OCI-LY7 (cell line): ENCODE data around the gene CD99. TPM values are rescaled to one million over a fixed set of nuclear protein-coding genes. Genes with fewer than 3 reads are reported as not detected.

Experiments
- BruUV-seq: library from RNA; stranded (reverse); fragments of 400-500 nt; replicated peaks from 2 replicates; lab custom pipeline; 2021; lab: Mats Ljungman, UMichigan
- CTCF ChIA-PET: fragments of 300-600 bp; sonication (Branson Sonifier 250); formaldehyde crosslinking; loops from one replicate; lab custom pipeline; 2022; ENCODE audit warnings: antibody characterized with exemption; ENCODE audit not compliant: unreplicated experiment; lab: Charles Lee
- POLR2A ChIA-PET: fragments of 300-600 bp; sonication (Branson Sonifier 250); formaldehyde crosslinking; loops from one replicate; lab custom pipeline; 2022; ENCODE audit warnings: antibody characterized with exemption; lab: Charles Lee
- DNase-seq: peaks from one replicate; pipeline ENCODE4 v3.0.0-alpha.2; 2015; ENCODE audit warnings: low spot score
- H2AFZ ChIP-seq: fragments of 200-600 bp; sonication (generic), shearing (Covaris generic); 2 replicates; pipeline ENCODE4 v1.6.1; 2014; ENCODE audit warnings: mild to moderate bottlenecking, antibody characterized with exemption, low read length, moderate library complexity
- H3K27ac ChIP-seq: fragments of 200-600 bp; sonication (generic); 2 replicates; pipeline ENCODE4 v1.5.1; 2014; ENCODE audit warnings: mixed run types, low read depth, mild to moderate bottlenecking, moderate library complexity, low read length, inconsistent platforms; ENCODE audit not compliant: poor library complexity, severe bottlenecking
- H3K36me3 ChIP-seq: fragments of 200-600 bp; sonication (generic); 2 replicates; pipeline ENCODE4 v1.6.1; 2014; ENCODE audit warnings: mild to moderate bottlenecking, antibody characterized with exemption, low read length, moderate library complexity, mixed read lengths; ENCODE audit not compliant: insufficient read depth
- H3K4me1 ChIP-seq: fragments of 200-600 bp; sonication (generic); 2 replicates; pipeline ENCODE4 v1.5.1; 2014; ENCODE audit warnings: mild to moderate bottlenecking, low read length; ENCODE audit not compliant: insufficient read depth, poor library complexity, severe bottlenecking
- H3K4me2 ChIP-seq: fragments of 200-600 bp; sonication (generic); 2 replicates; pipeline ENCODE4 v1.6.1; 2014; ENCODE audit warnings: mild to moderate bottlenecking, low read length
- H3K4me3 ChIP-seq: fragments of 200-600 bp; sonication (generic); 2 replicates; pipeline ENCODE4 v1.5.1; 2014; ENCODE audit warnings: mild to moderate bottlenecking, low read depth, low read length; ENCODE audit not compliant: poor library complexity, severe bottlenecking
- H3K79me2 ChIP-seq: fragments of 200-600 bp; sonication (generic); 2 replicates; pipeline ENCODE4 v1.6.1; 2016; ENCODE audit warnings: low read depth, mild to moderate bottlenecking, low read length, moderate library complexity, mixed read lengths; ENCODE audit not compliant: insufficient read depth
- H3K9me2 ChIP-seq: fragments of 200-600 bp; sonication (generic); 2 replicates; pipeline ENCODE4 v1.6.1; 2016; ENCODE audit warnings: mild to moderate bottlenecking, low read length, mixed read lengths; ENCODE audit not compliant: insufficient read depth
- H3K9me3 ChIP-seq: fragments of 200-600 bp; sonication (generic); 2 replicates; pipeline ENCODE4 v1.6.1; 2014; ENCODE audit warnings: mild to moderate bottlenecking, mixed run types, low read length, mixed read lengths
- H4K20me1 ChIP-seq: fragments of 200-600 bp; sonication (generic); 2 replicates; pipeline ENCODE4 v1.6.1; 2014; ENCODE audit warnings: mild to moderate bottlenecking, antibody characterized with exemption, low read length, moderate library complexity, mixed read lengths; ENCODE audit not compliant: insufficient read depth
- EZH2phosphoT487 ChIP-seq: fragments of 200-600 bp; sonication (generic); IDR thresholded peaks from 2 replicates; pipeline ENCODE4 v1.6.1; 2018; ENCODE audit warnings: low read depth, borderline replicate concordance, mild to moderate bottlenecking, mixed run types, antibody characterized with exemption, low read length, moderate library complexity, mixed read lengths
- intact Hi-C: fragments of 100-400 bp; cut with micrococcal nuclease; formaldehyde crosslinking; loops from one replicate; pipeline ENCODE4 v1.10.0; 2022; ENCODE audit not compliant: unreplicated experiment
- total RNA-seq, 2 experiments: library from RNA; depleted of rRNA in 1 of 2; stranded (reverse); fragments of >200 nt in 1 of 2; shearing (Covaris generic) in 1 of 2; gene quantifications; 2 replicates each; pipeline ENCODE4 v1.2.3, GENCODE V29; 2014 to 2022
- TF ChIP-seq, protein P1 (sequence below): fragments of 200-600 bp; sonication (generic); conservative IDR thresholded peaks from 2 replicates; pipeline ENCODE4 v1.5.1; 2014; ENCODE audit warnings: mild to moderate bottlenecking, antibody characterized with exemption, low read length, moderate library complexity, mixed read lengths

The CD99 gene
- total RNA-seq, 2 experiments from 2014 or later, result 80.7 to 119 TPM

DNA sequence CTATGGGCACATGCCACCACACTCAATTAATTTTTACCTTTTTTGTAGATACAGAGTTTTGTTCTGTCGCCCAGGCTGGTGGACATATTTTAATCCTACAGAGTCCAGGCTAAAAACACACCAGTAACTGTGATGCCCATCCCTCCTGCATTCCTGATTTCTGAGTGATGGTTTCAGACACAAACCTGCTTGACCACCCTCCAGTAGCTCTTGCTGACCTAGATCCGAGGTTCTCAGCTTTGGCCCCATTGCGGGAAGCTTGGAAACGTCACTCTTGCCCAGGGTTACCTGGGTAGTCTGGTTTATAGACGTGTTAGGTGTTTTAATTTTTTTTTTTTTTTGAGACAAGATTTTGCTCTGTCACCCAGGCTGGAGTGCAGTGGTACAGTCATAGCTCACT lies 7.5 kb downstream of the CD99 start:
- Histone ChIP-seq H3K36me3 (peaks cover 23% of the 10 kb centered on the region), H3K9me3 (no peaks in the 10 kb centered on the region), H2AFZ (no peak overlapping the region), H3K79me2 (peaks cover 78% of the 10 kb centered on the region; the same call in 1 of the 2 replicates), H4K20me1 (peaks cover 5% of the 10 kb centered on the region; the same call in 1 of the 2 replicates), H3K4me2 (no peak overlapping the region), H3K9me2 (no peaks in the 10 kb centered on the region), H3K4me1 (peaks cover 64% of the 10 kb centered on the region), H3K4me3 (no peak overlapping the region), H3K27ac (no peak overlapping the region)
- intact Hi-C loops, result loop anchor here (10.0 kb wide), 1 partner anchor 184 kb away; no protein-coding TSS in a partner anchor
- no peak for DNase-seq
- ChIA-PET POLR2A (no interaction called here), CTCF (no interaction called here)
- no TSS peak for BruUV-seq
- TF ChIP-seq, protein P1, sequence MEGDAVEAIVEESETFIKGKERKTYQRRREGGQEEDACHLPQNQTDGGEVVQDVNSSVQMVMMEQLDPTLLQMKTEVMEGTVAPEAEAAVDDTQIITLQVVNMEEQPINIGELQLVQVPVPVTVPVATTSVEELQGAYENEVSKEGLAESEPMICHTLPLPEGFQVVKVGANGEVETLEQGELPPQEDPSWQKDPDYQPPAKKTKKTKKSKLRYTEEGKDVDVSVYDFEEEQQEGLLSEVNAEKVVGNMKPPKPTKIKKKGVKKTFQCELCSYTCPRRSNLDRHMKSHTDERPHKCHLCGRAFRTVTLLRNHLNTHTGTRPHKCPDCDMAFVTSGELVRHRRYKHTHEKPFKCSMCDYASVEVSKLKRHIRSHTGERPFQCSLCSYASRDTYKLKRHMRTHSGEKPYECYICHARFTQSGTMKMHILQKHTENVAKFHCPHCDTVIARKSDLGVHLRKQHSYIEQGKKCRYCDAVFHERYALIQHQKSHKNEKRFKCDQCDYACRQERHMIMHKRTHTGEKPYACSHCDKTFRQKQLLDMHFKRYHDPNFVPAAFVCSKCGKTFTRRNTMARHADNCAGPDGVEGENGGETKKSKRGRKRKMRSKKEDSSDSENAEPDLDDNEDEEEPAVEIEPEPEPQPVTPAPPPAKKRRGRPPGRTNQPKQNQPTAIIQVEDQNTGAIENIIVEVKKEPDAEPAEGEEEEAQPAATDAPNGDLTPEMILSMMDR, result no peak
- TF ChIP-seq EZH2phosphoT487, result no peak

- no peak for DNase-seq
- Histone ChIP-seq H3K79me2 (peaks cover 82% of the 10 kb centered on the region; the same call in 1 of the 2 replicates), H3K36me3 (peaks cover 23% of the 10 kb centered on the region), H3K9me3 (no peaks in the 10 kb centered on the region), H3K4me2 (no peak overlapping the region), H3K4me3 (no peak overlapping the region), H3K9me2 (no peaks in the 10 kb centered on the region), H4K20me1 (0 out of 2 replicates have a peak, but pooled peaks cover 5% of the 10 kb centered on the region), H3K4me1 (peaks cover 57% of the 10 kb centered on the region), H3K27ac (no peak overlapping the region), H2AFZ (no peak overlapping the region)
- no TSS peak for BruUV-seq
- CTCF ChIA-PET, result no interaction called here
- POLR2A ChIA-PET, result no interaction called here
- intact Hi-C loops, result loop anchor here (10.0 kb wide), 1 partner anchor 185 kb away; no protein-coding TSS in a partner anchor
- TF ChIP-seq EZH2phosphoT487, result no peak
- TF ChIP-seq, protein P1, result no peak
Measured at GRCh38 chrX:2699959-2700358, 8.9 kb downstream of the CD99 start.
